ENCODE data around the gene STMND1. TPM values are rescaled to one million over a fixed set of nuclear protein-coding genes. Genes with fewer than 3 reads are reported as not detected.

STMND1 gene
- total RNA-seq, 1 experiment from 2014 or later, result not detected

- TF ChIP-seq AR (CRISPR knock-in tag; IDR thresholded peaks at IDR 0.05) (no peak), MXD4 (CRISPR knock-in tag; IDR thresholded peaks at IDR 0.05; ENCODE audit: borderline replicate concordance) (no peak), NFE2L1 (CRISPR knock-in tag; IDR thresholded peaks at IDR 0.05) (no peak)
Measured at GRCh38 chr6:17116117-17116440, 14.2 kb downstream of the STMND1 start (continued).

GRCh38 chr6:17120019-17120418 is 18.2 kb downstream of the STMND1 start:
- Mint-ChIP-seq H3K9me3 (no peaks in the 10 kb centered on the region), H3K4me1 (peaks cover 9% of the 10 kb centered on the region), H3K4me3 (no peak overlapping the region), H3K27me3 (ENCODE audit: low read depth) (no peaks in the 10 kb centered on the region), H3K36me3 (no peaks in the 10 kb centered on the region), H3K27ac (no peak overlapping the region)
- no peak for TF ChIP-seq ZNF423 (CRISPR knock-in tag; IDR thresholded peaks at IDR 0.05)
- ChIA-PET CTCF (no interaction called here), POLR2A (no interaction called here)
- ATAC-seq, result no peak
- no peak for DNase-seq (ENCODE audit: low spot score)

GRCh38 chr6:17125407-17125806 is 23.6 kb downstream of the STMND1 start:
- CTCF ChIA-PET, result no interaction called here
- no peak for ATAC-seq
- Mint-ChIP-seq H3K4me1 (peaks cover 21% of the 10 kb centered on the region), H3K27me3 (ENCODE audit: low read depth) (no peaks in the 10 kb centered on the region), H3K27ac (no peak overlapping the region), H3K36me3 (no peaks in the 10 kb centered on the region), H3K9me3 (no peaks in the 10 kb centered on the region), H3K4me3 (no peak overlapping the region)
- DNase-seq (ENCODE audit: low spot score), result no peak
- POLR2A ChIA-PET, result no interaction called here
- no peak for TF ChIP-seq SOX15 (CRISPR knock-in tag; IDR thresholded peaks at IDR 0.05)
- TF ChIP-seq ZNF263 (CRISPR knock-in tag; IDR thresholded peaks at IDR 0.05; ENCODE audit: low read depth), result no peak
- no peak for TF ChIP-seq AR (CRISPR knock-in tag; IDR thresholded peaks at IDR 0.05)
- TF ChIP-seq EMX1 (CRISPR knock-in tag; IDR thresholded peaks at IDR 0.05), result no peak
- no peak for TF ChIP-seq ZNF317 (CRISPR knock-in tag; IDR thresholded peaks at IDR 0.05; ENCODE audit: borderline replicate concordance, low read depth)
- no peak for TF ChIP-seq PREB (CRISPR knock-in tag; IDR thresholded peaks at IDR 0.05; ENCODE audit: borderline replicate concordance)
- TF ChIP-seq ZNF671 (CRISPR knock-in tag; IDR thresholded peaks at IDR 0.05), result no peak
- TF ChIP-seq GTF2I (CRISPR knock-in tag; conservative IDR thresholded peaks at IDR 0.05), result no peak
- no peak for TF ChIP-seq ATF1 (CRISPR knock-in tag; IDR thresholded peaks at IDR 0.05)
- TF ChIP-seq SMAD4 (CRISPR knock-in tag; IDR thresholded peaks at IDR 0.05), result no peak
- no peak for TF ChIP-seq STAT6 (CRISPR knock-in tag; conservative IDR thresholded peaks at IDR 0.05; ENCODE audit: low read depth)
- no peak for TF ChIP-seq CBFB (CRISPR knock-in tag; IDR thresholded peaks at IDR 0.05; ENCODE audit: low read depth)
- no peak for TF ChIP-seq ZNF423 (CRISPR knock-in tag; IDR thresholded peaks at IDR 0.05)
- no peak for TF ChIP-seq ESRRA (CRISPR knock-in tag; IDR thresholded peaks at IDR 0.05; ENCODE audit: borderline replicate concordance)
- TF ChIP-seq ZSCAN18 (CRISPR knock-in tag; IDR thresholded peaks at IDR 0.05), result no peak
- TF ChIP-seq HMGA2 (CRISPR knock-in tag; IDR thresholded peaks at IDR 0.05), result no peak
- no peak for TF ChIP-seq JUN (CRISPR knock-in tag; IDR thresholded peaks at IDR 0.05)
- no peak for TF ChIP-seq NFATC4 (CRISPR knock-in tag; IDR thresholded peaks at IDR 0.05)
- TF ChIP-seq MYBL2 (CRISPR knock-in tag; IDR thresholded peaks at IDR 0.05), result no peak
